Stimulated activated effector memory CD8-positive, alpha-beta T cell treated with anti-CD3 and anti-CD28 coated beads, Interleukin-12 subunit alpha, Interleukin-12 subunit beta, amount 100 ng/mL, for 72 hours (primary cell): Measurements from ENCODE around the gene PRSS23.
"Not testable (repeated sequence)": the region's sequence is repeated elsewhere in the genome, so short reads cannot be mapped to it uniquely, and the experiment has no call there.

Experiments
- ATAC-seq: fragments of 150-1000 bp; cut with Tn5 transposase; 2 replicates; pipeline ENCODE4 v1.10.0; 2021
- DNase-seq, 2 donors: peaks; one replicate each; pipeline ENCODE4 v3.0.0; 2021 to 2022; ENCODE audit warnings: low spot score in 2 of 2
- H3K27ac Mint-ChIP-seq: one replicate; pipeline ENCODE4 v1.8.0; 2022; ENCODE audit warnings: mild to moderate bottlenecking, mixed read lengths
- H3K36me3 Mint-ChIP-seq: one replicate; pipeline ENCODE4 v1.8.0; 2022; ENCODE audit warnings: mild to moderate bottlenecking, mixed read lengths
- H3K4me1 Mint-ChIP-seq: one replicate; pipeline ENCODE4 v1.8.0; 2022; ENCODE audit warnings: mixed read lengths
- H3K4me3 Mint-ChIP-seq: one replicate; pipeline ENCODE4 v1.8.0; 2022; ENCODE audit warnings: mild to moderate bottlenecking, mixed read lengths
- H3K9me3 Mint-ChIP-seq: one replicate; pipeline ENCODE4 v1.8.0; 2022; ENCODE audit warnings: mixed read lengths

Gene PRSS23, protein sequence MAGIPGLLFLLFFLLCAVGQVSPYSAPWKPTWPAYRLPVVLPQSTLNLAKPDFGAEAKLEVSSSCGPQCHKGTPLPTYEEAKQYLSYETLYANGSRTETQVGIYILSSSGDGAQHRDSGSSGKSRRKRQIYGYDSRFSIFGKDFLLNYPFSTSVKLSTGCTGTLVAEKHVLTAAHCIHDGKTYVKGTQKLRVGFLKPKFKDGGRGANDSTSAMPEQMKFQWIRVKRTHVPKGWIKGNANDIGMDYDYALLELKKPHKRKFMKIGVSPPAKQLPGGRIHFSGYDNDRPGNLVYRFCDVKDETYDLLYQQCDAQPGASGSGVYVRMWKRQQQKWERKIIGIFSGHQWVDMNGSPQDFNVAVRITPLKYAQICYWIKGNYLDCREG

DNA sequence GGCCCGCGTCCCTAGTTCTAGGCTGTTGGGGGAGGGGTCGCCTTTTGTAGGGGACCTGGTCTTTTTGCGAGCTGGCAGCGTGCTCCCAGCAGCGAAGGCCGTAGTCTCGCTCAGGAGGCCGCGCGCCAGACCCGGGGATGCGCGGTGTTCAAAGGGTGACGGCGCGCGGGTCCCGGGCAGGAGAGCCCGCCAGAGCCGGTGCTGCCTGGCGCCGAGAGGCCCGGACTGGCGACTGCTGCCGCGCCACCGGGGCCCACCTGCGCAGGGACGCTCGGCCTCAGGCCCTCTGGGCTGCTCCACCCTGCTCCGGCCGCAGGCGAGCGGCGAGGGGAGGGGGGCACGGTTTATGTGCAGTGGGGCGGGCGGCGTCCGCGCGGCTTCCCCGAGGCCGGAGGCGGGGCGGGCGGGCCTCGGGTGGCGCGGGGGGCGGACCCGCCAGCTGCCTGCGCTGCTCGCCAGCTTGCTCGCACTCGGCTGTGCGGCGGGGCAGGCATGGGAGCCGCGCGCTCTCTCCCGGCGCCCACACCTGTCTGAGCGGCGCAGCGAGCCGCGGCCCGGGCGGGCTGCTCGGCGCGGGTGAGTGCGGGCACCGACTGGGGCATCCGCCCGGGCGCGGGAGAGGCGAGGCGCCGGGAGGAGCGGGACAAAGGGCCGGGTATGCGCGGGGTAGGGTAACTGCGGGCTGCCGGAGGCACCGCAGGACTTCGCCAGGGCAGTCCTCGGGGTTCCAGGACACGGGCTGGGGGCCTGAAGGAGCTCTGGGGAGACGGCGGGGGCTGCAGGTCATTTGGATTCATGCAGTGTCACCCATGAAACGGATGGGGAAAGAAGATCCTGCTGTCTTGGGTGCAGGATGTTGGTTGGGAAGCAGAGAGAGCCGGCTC is at the start of gene PRSS23:
Gene PRSS23 (plus strand): TSS at position 467 of the 884 bp plus-strand sequence. CDS start 7,102 bp downstream, outside the sequence.
- H3K9me3 Mint-ChIP-seq: no peaks in the 10 kb centered on the region
- ATAC-seq (peak; percentile 86), DNase-seq (peak; percentile 32 to 67)
- H3K27ac Mint-ChIP-seq: peak within 1 kb of the TSS; percentile 61
- peak within 1 kb of the TSS; percentile 70 for H3K4me3 Mint-ChIP-seq
- H3K36me3 Mint-ChIP-seq: no peaks in the 10 kb centered on the region
- H3K4me1 Mint-ChIP-seq: peaks cover 30% of the 10 kb centered on the region

DNA sequence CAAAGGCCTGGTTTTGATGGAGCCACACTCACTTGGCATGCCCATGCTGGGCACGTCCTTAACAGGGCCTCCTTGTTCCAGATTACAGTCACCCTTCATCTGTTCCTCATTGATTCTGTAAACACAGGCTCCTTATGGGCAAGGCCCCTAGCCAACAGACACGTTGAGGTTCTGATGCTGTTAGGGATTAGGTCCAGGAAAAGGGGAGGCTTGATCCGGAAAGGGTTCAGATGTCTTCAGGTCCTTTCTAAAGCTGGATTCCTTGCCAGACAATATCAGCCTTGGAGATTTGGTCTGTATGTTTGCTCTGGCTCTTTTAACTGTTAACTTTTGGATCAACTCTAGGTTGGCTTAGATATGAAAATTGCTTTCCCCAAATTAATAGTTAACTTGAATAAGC is 46.9 kb upstream of the PRSS23 start:
- Mint-ChIP-seq H3K9me3 (no peaks in the 10 kb centered on the region), H3K4me3 (no peak overlapping the region), H3K4me1 (no peaks in the 10 kb centered on the region), H3K36me3 (no peaks in the 10 kb centered on the region), H3K27ac (no peak overlapping the region)
- DNase-seq: no peak
- ATAC-seq: no peak

DNA sequence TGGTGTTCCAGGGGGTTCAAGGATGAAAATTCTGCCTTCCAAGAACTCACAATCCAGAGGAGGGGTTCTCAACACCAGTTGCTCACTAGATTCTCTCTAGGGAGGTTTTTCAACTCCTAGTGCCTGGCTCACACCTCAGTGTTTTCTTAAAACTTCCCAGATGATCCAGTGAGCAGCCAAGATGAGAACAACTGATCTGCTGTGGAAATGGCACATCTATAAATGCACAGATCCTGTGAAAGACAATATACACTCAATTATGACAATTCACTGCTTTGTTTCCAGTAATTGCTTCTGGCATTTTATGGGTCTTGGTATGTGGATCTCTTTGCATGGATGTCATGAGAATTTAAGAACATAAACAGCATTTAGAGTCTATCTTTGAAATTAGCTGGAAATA is 45.2 kb upstream of the PRSS23 start:
- ATAC-seq: no peak
- Mint-ChIP-seq H3K27ac (no peak overlapping the region), H3K4me3 (no peak overlapping the region)

GRCh38 chr11:86758171-86758570 is 42.2 kb upstream of the PRSS23 start:
- ATAC-seq: no peak
- H3K4me3 Mint-ChIP-seq: no peak overlapping the region
- H3K4me1 Mint-ChIP-seq: no peaks in the 10 kb centered on the region
- H3K27ac Mint-ChIP-seq: no peak overlapping the region
- no peaks in the 10 kb centered on the region for H3K36me3 Mint-ChIP-seq
- DNase-seq: no peak
- H3K9me3 Mint-ChIP-seq: no peaks in the 10 kb centered on the region

More for the DNA sequence above, 45.2 kb upstream of the PRSS23 start:
- H3K4me1 Mint-ChIP-seq: no peaks in the 10 kb centered on the region
- no peaks in the 10 kb centered on the region for H3K9me3 Mint-ChIP-seq
- H3K36me3 Mint-ChIP-seq: no peaks in the 10 kb centered on the region
- DNase-seq: no peak

DNA sequence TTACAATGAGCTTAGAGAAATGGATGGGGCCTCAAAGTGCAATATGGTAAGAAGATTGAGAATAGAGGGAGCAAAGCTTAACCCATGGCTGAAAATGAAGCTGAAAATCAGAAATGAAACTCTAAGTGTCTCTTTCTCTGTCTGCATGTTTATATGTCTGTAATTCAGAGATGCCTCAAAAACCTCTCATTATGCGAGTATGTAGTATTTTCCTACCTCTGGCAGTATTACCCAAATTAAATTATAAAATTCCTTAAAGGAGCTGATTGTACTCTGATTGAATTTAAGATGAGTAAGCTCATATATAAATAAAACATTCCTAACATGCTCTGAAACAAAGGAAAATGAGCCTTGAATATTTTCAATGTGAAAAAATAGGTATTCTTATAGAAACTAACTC is 39.8 kb upstream of the PRSS23 start:
- DNase-seq (no peak), ATAC-seq (no peak)
- Mint-ChIP-seq H3K9me3 (no peaks in the 10 kb centered on the region), H3K4me3 (no peak overlapping the region), H3K36me3 (no peaks in the 10 kb centered on the region), H3K27ac (no peak overlapping the region), H3K4me1 (no peaks in the 10 kb centered on the region)

GRCh38 chr11:86761978-86762377 is 38.4 kb upstream of the PRSS23 start:
- Mint-ChIP-seq H3K4me1 (no peaks in the 10 kb centered on the region), H3K9me3 (no peaks in the 10 kb centered on the region), H3K4me3 (no peak overlapping the region), H3K36me3 (no peaks in the 10 kb centered on the region), H3K27ac (no peak overlapping the region)
- ATAC-seq (no peak), DNase-seq (no peak)

DNA sequence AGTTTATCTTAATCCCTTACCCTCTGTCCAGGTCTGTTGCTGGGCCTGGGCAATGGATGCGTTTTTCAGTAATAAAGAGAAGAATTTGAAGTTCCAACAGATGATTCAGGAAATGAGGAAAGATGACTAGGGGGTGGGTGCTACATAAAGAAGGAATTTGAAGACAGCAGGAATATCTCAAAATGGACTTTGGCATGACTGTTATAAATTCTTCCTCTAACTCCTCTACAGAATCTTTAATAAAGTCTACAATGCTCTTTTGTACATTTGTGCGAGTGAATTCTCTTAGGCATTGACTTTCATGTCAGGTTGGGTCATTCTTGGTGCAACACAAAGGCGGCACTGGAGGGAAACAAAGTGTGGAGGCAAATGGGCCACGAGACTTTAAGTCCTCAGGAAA is 35.1 kb upstream of the PRSS23 start:
- no peak for ATAC-seq
- Mint-ChIP-seq H3K9me3 (no peaks in the 10 kb centered on the region), H3K27ac (no peak overlapping the region), H3K4me3 (no peak overlapping the region), H3K4me1 (no peaks in the 10 kb centered on the region), H3K36me3 (no peaks in the 10 kb centered on the region)
- no peak for DNase-seq

- no peak for ATAC-seq
Observed at GRCh38 chr11:86765878-86766277, 34.5 kb upstream of the PRSS23 start.

GRCh38 chr11:86769219-86769618 is 31.1 kb upstream of the PRSS23 start:
- no peaks in the 10 kb centered on the region for H3K36me3 Mint-ChIP-seq
- H3K4me1 Mint-ChIP-seq: no peaks in the 10 kb centered on the region
- ATAC-seq (no peak), DNase-seq (no peak)
- H3K9me3 Mint-ChIP-seq: no peaks in the 10 kb centered on the region
- H3K27ac Mint-ChIP-seq: no peak overlapping the region
- no peak overlapping the region for H3K4me3 Mint-ChIP-seq

More at GRCh38 chr11:86765878-86766277, 34.5 kb upstream of the PRSS23 start:
- Mint-ChIP-seq H3K36me3 (no peaks in the 10 kb centered on the region), H3K27ac (no peak overlapping the region), H3K9me3 (no peaks in the 10 kb centered on the region), H3K4me1 (no peaks in the 10 kb centered on the region), H3K4me3 (no peak overlapping the region)
- DNase-seq: no peak

DNA sequence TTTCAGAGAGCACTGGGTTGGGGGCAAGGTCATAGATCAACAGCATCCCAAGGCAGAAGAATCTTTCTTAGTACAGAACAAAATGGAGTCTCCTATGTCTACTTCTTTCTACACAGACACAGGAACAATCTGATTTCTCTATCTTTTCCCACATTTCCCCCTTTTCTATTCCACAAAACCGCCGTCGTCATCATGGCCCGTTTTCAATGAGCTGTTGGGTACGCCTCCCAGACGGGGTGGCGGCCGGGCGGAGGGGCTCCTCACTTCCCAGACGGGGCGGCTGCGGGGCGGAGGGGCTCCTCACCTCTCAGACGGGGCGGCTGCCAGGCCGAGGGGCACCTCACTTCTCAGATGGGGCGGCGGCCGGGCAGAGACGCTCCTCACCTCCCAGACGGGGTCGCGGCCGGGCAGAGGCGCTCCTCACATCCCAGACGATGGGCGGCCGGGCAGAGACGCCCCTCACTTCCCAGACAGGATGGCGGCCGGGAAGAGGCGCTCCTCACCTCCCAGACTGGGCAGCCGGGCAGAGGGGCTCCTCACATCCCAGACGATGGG is 29.8 kb upstream of the PRSS23 start:
- H3K4me3 Mint-ChIP-seq, H3K36me3 Mint-ChIP-seq, H3K9me3 Mint-ChIP-seq, H3K27ac Mint-ChIP-seq, DNase-seq, H3K4me1 Mint-ChIP-seq, ATAC-seq: not testable (repeated sequence)

GRCh38 chr11:86772999-86773398 is 27.3 kb upstream of the PRSS23 start:
- H3K27ac Mint-ChIP-seq: no peak overlapping the region
- ATAC-seq (no peak), DNase-seq (no peak)
- no peaks in the 10 kb centered on the region for H3K9me3 Mint-ChIP-seq
- no peaks in the 10 kb centered on the region for H3K36me3 Mint-ChIP-seq
- H3K4me3 Mint-ChIP-seq: no peak overlapping the region
- no peaks in the 10 kb centered on the region for H3K4me1 Mint-ChIP-seq

- H3K9me3 Mint-ChIP-seq: no peaks in the 10 kb centered on the region
Observed at GRCh38 chr11:86773513-86774252, 26.7 kb upstream of the PRSS23 start.

DNA sequence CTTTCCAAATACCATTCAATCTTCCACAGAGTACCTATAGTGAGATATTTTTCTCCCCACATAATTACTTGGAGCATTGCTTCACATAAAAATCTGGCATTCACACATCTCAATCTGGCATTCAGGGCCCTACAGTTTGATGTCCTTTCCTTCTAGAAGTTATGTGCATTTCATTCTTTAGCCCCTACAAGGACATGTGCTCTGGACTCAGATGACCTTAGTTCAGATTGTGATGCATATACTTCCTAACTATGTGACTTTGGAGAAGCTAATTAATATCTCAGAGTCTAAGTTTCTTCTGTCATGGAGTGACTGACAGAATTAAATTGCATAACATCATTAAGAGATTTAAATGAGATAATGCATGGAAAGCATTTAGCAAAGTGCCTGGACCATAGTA is 25.9 kb upstream of the PRSS23 start:
- H3K27ac Mint-ChIP-seq: no peak overlapping the region
- H3K4me3 Mint-ChIP-seq: no peak overlapping the region
- H3K9me3 Mint-ChIP-seq: no peaks in the 10 kb centered on the region
- H3K36me3 Mint-ChIP-seq: no peaks in the 10 kb centered on the region
- H3K4me1 Mint-ChIP-seq: no peaks in the 10 kb centered on the region
- no peak for DNase-seq
- no peak for ATAC-seq

More at GRCh38 chr11:86773513-86774252, 26.7 kb upstream of the PRSS23 start:
- no peak overlapping the region for H3K27ac Mint-ChIP-seq
- no peak for ATAC-seq
- H3K36me3 Mint-ChIP-seq: no peaks in the 10 kb centered on the region
- DNase-seq: no peak
- no peak overlapping the region for H3K4me3 Mint-ChIP-seq
- H3K4me1 Mint-ChIP-seq: no peaks in the 10 kb centered on the region

- ATAC-seq (no peak), DNase-seq (no peak)
- H3K27ac Mint-ChIP-seq: no peak overlapping the region
- H3K36me3 Mint-ChIP-seq: no peaks in the 10 kb centered on the region
- no peaks in the 10 kb centered on the region for H3K9me3 Mint-ChIP-seq
- no peaks in the 10 kb centered on the region for H3K4me1 Mint-ChIP-seq
- H3K4me3 Mint-ChIP-seq: no peak overlapping the region
Observed at GRCh38 chr11:86775361-86775760, 25.0 kb upstream of the PRSS23 start.

DNA sequence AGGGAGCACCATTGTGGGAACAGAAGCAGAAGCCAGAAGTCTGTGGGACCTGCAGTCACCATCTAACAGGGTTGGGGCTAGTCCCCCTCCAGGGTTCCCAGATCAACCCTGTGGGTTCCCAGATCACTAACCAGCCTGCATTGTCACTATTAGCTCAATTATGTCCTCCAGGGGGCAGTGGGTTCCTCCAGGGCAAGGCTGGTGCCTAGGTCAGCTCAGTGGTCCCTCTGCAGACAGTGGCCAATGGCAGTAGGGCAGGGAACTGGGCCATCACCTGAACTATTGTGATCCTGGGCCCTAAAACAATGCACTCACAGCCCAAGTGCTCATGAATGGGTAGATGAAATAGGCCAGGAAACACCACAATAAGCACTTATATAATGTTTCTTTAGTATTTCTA is 18.8 kb upstream of the PRSS23 start:
- ATAC-seq (no peak), DNase-seq (no peak)
- Mint-ChIP-seq H3K4me1 (no peaks in the 10 kb centered on the region), H3K4me3 (no peak overlapping the region), H3K9me3 (no peaks in the 10 kb centered on the region), H3K27ac (no peak overlapping the region), H3K36me3 (no peaks in the 10 kb centered on the region)
